Thoracic aorta (tissue), 2 donors: ENCODE results near the gene EP400. TPM values are rescaled to one million over a fixed set of nuclear protein-coding genes. Genes with fewer than 3 reads are reported as not detected.
A peak's percentile ranks its signal among the peaks of the same experiment; 100 is the strongest.

ENCODE experiments used
- ATAC-seq: fragments of 150-250 bp; one replicate; pipeline ENCODE4 v1.8.0; 2017; ENCODE audit warnings: low read depth; ENCODE audit not compliant: insufficient number of reproducible peaks, low FRiP score
- DNase-seq: peaks from one replicate; pipeline ENCODE4 v3.0.0-alpha.2; 2020; ENCODE audit warnings: low spot score
- H3K27ac ChIP-seq, 2 donors: fragments of 200-600 bp; sonication (generic); 1 replicate in 1 of 2; 2 replicates in 1 of 2; pipeline ENCODE4 v1.5.1; 2016; ENCODE audit warnings: mild to moderate bottlenecking in 2 of 2, moderate library complexity in 2 of 2
- H3K27me3 ChIP-seq: fragments of 200-600 bp; sonication (generic); replicated peaks from 2 replicates; pipeline ENCODE4 v1.6.0; 2016; ENCODE audit warnings: mild to moderate bottlenecking; ENCODE audit not compliant: insufficient read depth
- H3K36me3 ChIP-seq: fragments of 200-600 bp; sonication (generic); one replicate; pipeline ENCODE4 v1.5.1; 2016
- H3K4me1 ChIP-seq, 2 donors: fragments of 200-600 bp; sonication (generic); 1 replicate in 1 of 2; 2 replicates in 1 of 2; pipeline versions ENCODE4 v1.5.1 to v1.6.0; 2016; ENCODE audit warnings: low read depth in 2 of 2, mild to moderate bottlenecking in 1 of 2; ENCODE audit not compliant: control insufficient read depth in 1 of 2
- H3K4me3 ChIP-seq: fragments of 200-600 bp; sonication (generic); 2 replicates; pipeline ENCODE4 v1.5.1; 2016; ENCODE audit warnings: mild to moderate bottlenecking
- H3K9me3 ChIP-seq: fragments of 200-600 bp; sonication (generic); 2 replicates; pipeline ENCODE4 v1.5.1; 2016
- CTCF ChIP-seq: fragments of 200-600 bp; sonication (generic); IDR thresholded peaks from one replicate; pipeline ENCODE4 v1.5.1; 2019; ENCODE audit warnings: antibody characterized with exemption
- total RNA-seq, 2 donors: library from RNA; depleted of rRNA; stranded (reverse); fragments of >200 nt; gene quantifications; one replicate each; pipeline versions ENCODE4 v1.1.0 to v1.2.3, GENCODE V29; 2016

The EP400 gene
- total RNA-seq, result 10 to 100 TPM; 20.2 to 47.3 TPM

- H3K9me3 ChIP-seq, result no peaks in the 10 kb centered on the region
- peak; percentile 94 for DNase-seq
- H3K27ac ChIP-seq, result peak within 1 kb of the TSS; percentile 84 to 87
- no peaks in the 10 kb centered on the region for H3K27me3 ChIP-seq
- peaks cover 20 to 37% of the 10 kb centered on the region in 2 donors for H3K4me1 ChIP-seq
- peak within 1 kb of the TSS; percentile 82 for H3K4me3 ChIP-seq
- H3K36me3 ChIP-seq, result peaks cover 2% of the 10 kb centered on the region
- peak; percentile 37 for TF ChIP-seq CTCF
- ATAC-seq, result peak; percentile 73
These were observed at the start of gene EP400 for GRCh38 chr12:131949431-131950181. TSS of gene EP400 (plus strand) at chr12:131949942. CDS start at chr12:131960620, 10,678 bp downstream.

- Histone ChIP-seq H3K9me3 (no peaks in the 10 kb centered on the region), H3K4me3 (no peak overlapping the region), H3K27me3 (no peaks in the 10 kb centered on the region), H3K27ac (no peak overlapping the region), H3K4me1 (peaks cover 17 to 41% of the 10 kb centered on the region in 2 donors), H3K36me3 (peaks cover 7% of the 10 kb centered on the region)
- no peak for ATAC-seq
- TF ChIP-seq CTCF, result no peak
- DNase-seq, result no peak
These were observed 49.3 kb upstream of the EP400 start for GRCh38 chr12:131900397-131900796.

DNA sequence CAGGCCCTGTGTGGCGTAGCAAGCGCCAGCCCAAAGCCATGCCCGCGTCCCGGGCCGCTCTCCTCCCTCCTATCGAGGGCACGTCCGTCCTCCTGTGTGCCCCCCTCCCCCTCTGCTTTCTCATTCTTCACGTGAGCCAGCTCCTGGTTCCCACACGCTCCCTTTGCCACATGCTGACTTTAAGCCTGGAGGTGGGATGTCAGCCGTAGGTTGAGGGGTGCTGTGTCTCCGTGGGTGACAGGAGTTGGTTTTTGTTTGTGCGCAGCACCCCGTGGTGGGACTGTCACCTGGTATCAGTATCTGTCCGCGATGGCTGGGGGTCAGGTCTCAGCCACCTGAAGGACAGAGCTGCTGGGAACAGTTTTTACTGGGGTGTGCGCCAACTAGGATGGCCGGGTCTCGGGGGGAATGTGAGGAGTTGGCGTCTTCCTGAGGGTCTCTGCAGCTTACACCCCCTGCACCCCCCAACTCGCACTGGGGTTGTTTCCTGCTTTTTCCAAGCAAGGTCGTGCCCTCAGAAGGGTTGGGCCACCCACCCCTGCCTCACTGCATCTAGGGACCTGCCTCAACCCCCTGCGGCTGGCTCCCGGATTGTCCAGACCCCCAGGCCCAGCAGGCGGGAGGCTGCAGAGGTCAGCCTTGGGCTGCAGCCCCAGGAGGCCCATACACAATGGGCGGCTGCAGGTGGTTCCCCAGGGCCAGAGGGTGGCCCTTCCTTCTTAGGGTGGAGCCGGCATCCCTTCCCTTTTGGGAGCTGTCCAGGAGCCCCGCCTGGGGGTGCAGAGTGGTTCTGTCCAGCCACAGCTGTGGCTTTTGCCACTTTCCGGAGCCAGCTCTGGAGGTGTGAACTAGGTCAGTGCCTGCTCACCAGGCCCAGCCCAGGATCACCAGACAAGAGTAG, 48.1 kb upstream of the EP400 start:
- no peak overlapping the region for H3K4me3 ChIP-seq

DNA sequence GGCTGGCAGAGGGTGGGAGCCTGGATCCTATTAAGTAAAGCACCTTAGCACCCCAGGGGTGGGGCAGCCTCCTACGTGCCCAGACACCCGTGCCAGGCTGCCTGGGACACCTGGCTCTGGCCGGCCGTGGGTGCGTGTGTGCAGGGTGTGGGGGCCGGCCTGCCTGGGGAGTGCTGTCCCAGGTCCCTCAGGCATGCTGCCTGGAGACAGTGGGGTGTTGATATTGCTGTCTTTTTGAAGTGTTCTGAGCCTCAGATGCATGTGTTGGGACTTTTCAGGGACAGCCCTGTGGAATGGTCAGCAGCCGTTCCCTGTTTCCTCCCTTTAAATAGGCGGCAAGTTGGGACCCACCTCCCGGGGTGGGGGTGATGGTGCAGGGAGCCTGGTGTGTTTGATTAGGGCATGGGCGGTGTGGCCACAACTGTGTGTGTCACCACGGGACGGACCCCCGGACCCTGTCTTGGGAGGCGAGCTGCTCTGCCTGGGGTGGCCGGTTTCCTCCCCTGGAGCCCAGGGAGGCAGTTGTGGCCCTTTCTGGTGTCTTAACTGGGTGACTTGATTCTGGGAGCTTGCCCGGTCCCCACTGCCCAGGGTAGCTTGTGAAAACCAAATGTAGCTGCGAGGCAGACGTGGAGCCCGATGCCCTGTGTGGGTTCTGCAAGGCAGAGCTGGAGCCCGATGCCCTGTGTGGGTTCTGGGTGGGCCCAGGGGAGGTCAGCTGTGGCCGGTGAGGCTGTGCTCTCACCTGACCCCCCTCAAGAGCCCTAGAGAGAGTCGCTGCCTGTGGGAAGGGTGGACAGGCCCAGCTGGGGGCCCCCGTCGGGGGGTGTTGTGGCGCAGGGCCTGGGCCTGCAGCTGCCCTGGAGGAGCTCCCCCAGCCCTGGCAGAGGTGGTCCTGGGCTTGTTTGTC, 47.2 kb upstream of the EP400 start:
- DNase-seq, result no peak
- no peak overlapping the region for H3K27ac ChIP-seq
- H3K4me3 ChIP-seq, result no peak overlapping the region
- peaks cover 16% of the 10 kb centered on the region for H3K36me3 ChIP-seq
- H3K27me3 ChIP-seq, result no peaks in the 10 kb centered on the region
- H3K4me1 ChIP-seq, result peaks cover 13 to 34% of the 10 kb centered on the region in 2 donors
- no peaks in the 10 kb centered on the region for H3K9me3 ChIP-seq
- ATAC-seq, result no peak
- no peak for TF ChIP-seq CTCF

More for the DNA sequence above, 48.1 kb upstream of the EP400 start:
- no peak for TF ChIP-seq CTCF
- peaks cover 17 to 43% of the 10 kb centered on the region in 2 donors for H3K4me1 ChIP-seq
- H3K27me3 ChIP-seq, result no peaks in the 10 kb centered on the region
- no peaks in the 10 kb centered on the region for H3K9me3 ChIP-seq
- ATAC-seq (no peak), DNase-seq (no peak)
- H3K36me3 ChIP-seq, result peaks cover 9% of the 10 kb centered on the region
- H3K27ac ChIP-seq, result no peak overlapping the region
